HFFc6 (cell line): Measurements from ENCODE around the gene ARID3B. TPM values are rescaled to one million over a fixed set of nuclear protein-coding genes. Genes with fewer than 3 reads are reported as not detected.

Experiments
- DNase-seq: peaks from one replicate; pipeline ENCODE4 v3.0.0-alpha.2; 2018
- H3K27ac Mint-ChIP-seq: 2 replicates; pipeline ENCODE4 v1.8.0; 2020; ENCODE audit warnings: mild to moderate bottlenecking, mixed read lengths
- H3K27me3 Mint-ChIP-seq: 2 replicates; pipeline ENCODE4 v1.8.0; 2021; ENCODE audit warnings: mild to moderate bottlenecking, moderate library complexity, mixed read lengths; ENCODE audit not compliant: insufficient read depth
- H3K36me3 Mint-ChIP-seq: 2 replicates; pipeline ENCODE4 v1.8.0; 2021; ENCODE audit warnings: low read depth, mixed read lengths
- H3K4me1 Mint-ChIP-seq: 2 replicates; pipeline ENCODE4 v1.8.0; 2020; ENCODE audit warnings: low read depth, mixed read lengths
- H3K4me3 Mint-ChIP-seq: 2 replicates; pipeline ENCODE4 v1.8.0; 2020; ENCODE audit warnings: mild to moderate bottlenecking, moderate library complexity, mixed read lengths
- H3K9me3 Mint-ChIP-seq: 2 replicates; pipeline ENCODE4 v1.8.0; 2020; ENCODE audit warnings: mild to moderate bottlenecking, mixed read lengths
- total RNA-seq, 6 experiments: library from RNA; stranded (reverse); fragmentation: NEBNext Ultra II Directional; extraction: Animal tissue kit (Norgen Biotek cat#: 25700); gene quantifications; 2 replicates in 1 of 6; 3 replicates in 5 of 6; pipeline ENCODE4 v1.2.3, GENCODE V29; 2021
- TF ChIP-seq, protein P1 (sequence below): fragments of 200-600 bp; sonication (generic); IDR thresholded peaks from 2 replicates; pipeline ENCODE4 v1.5.0; 2021; ENCODE audit warnings: antibody characterized with exemption, mild to moderate bottlenecking

The ARID3B gene
- total RNA-seq, 6 experiments from 2014 or later, result 1.2 to 2.1 (median 1.6) TPM

DNA sequence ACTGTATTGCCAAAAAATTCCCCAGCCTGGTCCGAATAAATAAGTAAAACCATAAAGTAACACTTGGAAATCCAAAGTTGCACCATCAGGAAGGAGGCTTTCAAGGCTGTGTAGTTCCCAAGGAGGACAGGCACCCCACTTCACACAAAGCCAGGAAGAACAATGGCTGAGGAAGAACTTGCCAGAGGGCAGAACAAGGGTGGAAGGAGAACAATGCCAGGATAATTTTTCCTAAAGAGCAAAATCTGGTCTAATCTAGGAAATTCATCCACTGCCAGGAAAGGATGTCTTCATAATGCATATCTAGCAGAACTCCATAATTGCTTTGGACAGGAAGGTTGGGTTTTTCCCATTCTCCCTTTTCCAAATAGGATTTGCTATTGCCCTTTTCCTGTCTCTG lies 15.7 kb upstream of the ARID3B start:
- TF ChIP-seq, protein P1, sequence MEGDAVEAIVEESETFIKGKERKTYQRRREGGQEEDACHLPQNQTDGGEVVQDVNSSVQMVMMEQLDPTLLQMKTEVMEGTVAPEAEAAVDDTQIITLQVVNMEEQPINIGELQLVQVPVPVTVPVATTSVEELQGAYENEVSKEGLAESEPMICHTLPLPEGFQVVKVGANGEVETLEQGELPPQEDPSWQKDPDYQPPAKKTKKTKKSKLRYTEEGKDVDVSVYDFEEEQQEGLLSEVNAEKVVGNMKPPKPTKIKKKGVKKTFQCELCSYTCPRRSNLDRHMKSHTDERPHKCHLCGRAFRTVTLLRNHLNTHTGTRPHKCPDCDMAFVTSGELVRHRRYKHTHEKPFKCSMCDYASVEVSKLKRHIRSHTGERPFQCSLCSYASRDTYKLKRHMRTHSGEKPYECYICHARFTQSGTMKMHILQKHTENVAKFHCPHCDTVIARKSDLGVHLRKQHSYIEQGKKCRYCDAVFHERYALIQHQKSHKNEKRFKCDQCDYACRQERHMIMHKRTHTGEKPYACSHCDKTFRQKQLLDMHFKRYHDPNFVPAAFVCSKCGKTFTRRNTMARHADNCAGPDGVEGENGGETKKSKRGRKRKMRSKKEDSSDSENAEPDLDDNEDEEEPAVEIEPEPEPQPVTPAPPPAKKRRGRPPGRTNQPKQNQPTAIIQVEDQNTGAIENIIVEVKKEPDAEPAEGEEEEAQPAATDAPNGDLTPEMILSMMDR, result no peak
- Mint-ChIP-seq H3K36me3 (no peaks in the 10 kb centered on the region), H3K27me3 (no peaks in the 10 kb centered on the region; the same call in 1 of the 2 replicates), H3K4me3 (no peak overlapping the region), H3K4me1 (peaks cover 40% of the 10 kb centered on the region), H3K27ac (no peak overlapping the region), H3K9me3 (no peaks in the 10 kb centered on the region)
- DNase-seq, result no peak

DNA sequence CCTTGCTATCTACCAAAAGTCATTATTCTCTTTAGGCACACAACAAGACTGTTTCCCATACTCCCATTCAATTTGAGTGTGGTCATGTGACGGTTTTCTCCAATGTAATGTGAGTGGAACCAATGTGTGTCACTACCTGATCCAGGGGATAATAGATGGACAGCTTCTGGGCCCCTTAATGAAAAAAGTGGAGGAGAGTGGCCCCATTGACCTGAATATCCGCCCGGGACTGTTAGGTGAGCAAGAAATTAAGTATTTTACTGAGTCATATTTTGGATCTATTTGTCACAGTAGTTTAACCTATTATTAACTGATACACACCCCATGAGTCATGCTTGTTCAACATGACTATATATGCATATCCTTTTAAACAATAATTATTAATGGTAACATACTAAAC lies 15.1 kb upstream of the ARID3B start:
- peaks cover 47% of the 10 kb centered on the region for H3K4me1 Mint-ChIP-seq
- H3K9me3 Mint-ChIP-seq, result no peaks in the 10 kb centered on the region
- H3K27me3 Mint-ChIP-seq, result peaks cover 1% of the 10 kb centered on the region
- peak; percentile 79 for DNase-seq
- H3K27ac Mint-ChIP-seq, result peak overlapping the region; percentile 33; the same call in 1 of the 2 replicates
- H3K36me3 Mint-ChIP-seq, result no peaks in the 10 kb centered on the region
- TF ChIP-seq, protein P1, result no peak
- no peak overlapping the region; the same call in 1 of the 2 replicates for H3K4me3 Mint-ChIP-seq

DNA sequence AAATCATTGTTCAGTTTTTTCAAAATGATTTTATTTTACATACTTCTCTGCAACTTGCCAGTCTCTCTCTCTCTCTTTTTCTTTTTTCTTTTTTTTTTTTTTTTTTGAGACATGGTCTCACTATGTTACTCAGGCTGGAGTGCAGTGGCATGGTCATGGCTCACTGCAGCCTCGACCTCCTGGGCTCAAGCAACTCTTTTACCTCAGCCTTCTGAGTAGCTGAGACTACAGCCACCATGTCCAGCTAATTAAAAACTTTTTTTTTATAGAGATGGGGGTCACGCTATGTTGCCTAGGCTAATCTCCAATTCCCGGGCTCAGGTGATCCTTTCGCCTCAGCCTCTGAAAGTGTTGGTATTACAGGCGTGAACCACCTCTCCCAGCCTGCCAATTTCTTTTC lies 12.1 kb upstream of the ARID3B start:
- no peaks in the 10 kb centered on the region for H3K36me3 Mint-ChIP-seq
- TF ChIP-seq, protein P1, result no peak
- no peak overlapping the region for H3K27ac Mint-ChIP-seq

DNA sequence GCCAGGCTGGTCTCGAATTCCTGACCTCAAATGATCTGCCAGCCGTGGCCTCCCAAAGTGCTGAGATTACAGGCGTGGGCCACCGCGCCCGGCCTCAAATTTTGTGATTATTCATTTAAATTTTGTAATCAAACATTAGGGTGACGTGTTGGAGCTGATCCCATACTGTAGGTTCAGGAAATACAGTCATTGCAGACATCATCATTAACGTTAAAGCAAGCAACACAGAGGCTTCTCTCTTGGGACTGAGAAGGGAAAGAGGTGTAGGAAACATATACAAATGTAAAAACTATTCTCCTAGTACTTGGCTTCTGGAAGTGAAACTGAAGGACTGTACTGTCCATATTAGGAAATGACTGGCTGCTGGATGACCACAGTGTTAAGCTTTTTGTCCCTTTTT lies 11.1 kb upstream of the ARID3B start:
- H3K27ac Mint-ChIP-seq, result peak overlapping the region; percentile 84
- H3K4me3 Mint-ChIP-seq, result peak overlapping the region; percentile 72
- no peaks in the 10 kb centered on the region for H3K9me3 Mint-ChIP-seq
- peak; percentile 31 for DNase-seq
- peaks cover 41% of the 10 kb centered on the region for H3K4me1 Mint-ChIP-seq
- TF ChIP-seq, protein P1, result no peak
- peaks cover 1% of the 10 kb centered on the region; the same call in 1 of the 2 replicates for H3K27me3 Mint-ChIP-seq
- no peaks in the 10 kb centered on the region for H3K36me3 Mint-ChIP-seq

More for the DNA sequence above, 12.1 kb upstream of the ARID3B start:
- Mint-ChIP-seq H3K27me3 (peaks cover 1% of the 10 kb centered on the region; the same call in 1 of the 2 replicates), H3K4me1 (peaks cover 47% of the 10 kb centered on the region), H3K4me3 (no peak overlapping the region), H3K9me3 (no peaks in the 10 kb centered on the region)
- DNase-seq, result no peak

DNA sequence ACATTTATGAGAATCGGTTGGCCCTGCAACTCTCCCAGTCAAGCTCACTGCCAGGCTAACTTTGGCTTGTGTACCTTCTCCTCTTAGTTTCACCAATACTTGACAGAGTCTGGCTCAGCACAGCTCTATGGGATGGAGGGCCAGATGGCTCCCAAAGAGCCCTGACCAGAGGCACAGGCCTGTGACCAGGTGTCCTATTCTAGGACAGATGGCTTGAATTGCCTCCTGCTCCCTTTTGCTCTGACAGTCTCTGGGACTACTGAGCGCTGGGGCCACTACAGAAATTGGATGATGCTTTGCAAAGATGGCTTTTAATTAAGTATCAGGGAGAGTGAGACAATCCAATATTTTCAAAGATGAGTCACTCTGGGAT lies 10.3 kb upstream of the ARID3B start:
- H3K36me3 Mint-ChIP-seq, result no peaks in the 10 kb centered on the region
- TF ChIP-seq, protein P1, result no peak
- peaks cover 1% of the 10 kb centered on the region; the same call in 1 of the 2 replicates for H3K27me3 Mint-ChIP-seq
- no peaks in the 10 kb centered on the region for H3K9me3 Mint-ChIP-seq
- no peak for DNase-seq
- H3K4me3 Mint-ChIP-seq, result peak overlapping the region; percentile 66
- H3K27ac Mint-ChIP-seq, result peak overlapping the region; percentile 84
- H3K4me1 Mint-ChIP-seq, result peaks cover 40% of the 10 kb centered on the region
